Lower leg skin (tissue), 4 donors: ENCODE data around the gene HINFP. TPM values are rescaled to one million over a fixed set of nuclear protein-coding genes. Genes with fewer than 3 reads are reported as not detected.

Experiments
- DNase-seq, 2 donors: peaks; one replicate each; pipeline ENCODE4 v3.0.0-alpha.2; 2019; ENCODE audit warnings: low spot score in 2 of 2
- H3K4me3 ChIP-seq: fragments of 200-600 bp; sonication (generic); 2 replicates; pipeline ENCODE4 v1.5.1; 2017; ENCODE audit warnings: mild to moderate bottlenecking, low read depth; ENCODE audit not compliant: poor library complexity, severe bottlenecking
- CTCF ChIP-seq, 3 donors: fragments of 450-650 bp; IDR thresholded peaks; one replicate each; pipeline ENCODE4 v1.5.1; 2016; ENCODE audit warnings: antibody characterized with exemption in 3 of 3, mild to moderate bottlenecking in 3 of 3, moderate library complexity in 2 of 3
- POLR2A ChIP-seq, 2 donors: fragments of 450-650 bp; IDR thresholded peaks; one replicate each; pipeline ENCODE4 v1.6.1; 2016 to 2017; ENCODE audit warnings: antibody characterized with exemption in 2 of 2, mild to moderate bottlenecking in 1 of 2, moderate library complexity in 1 of 2
- WGBS, 2 donors: methylation state at CpG; one replicate each; pipeline ENCODE4 v1.1.5; 2018; 5-methylcytosine and 5-hydroxymethylcytosine counted together
- intact Hi-C: fragments of 100-400 bp; cut with DNase I; formaldehyde crosslinking; loops from one replicate; pipeline ENCODE4 v1.15.0; 2023; ENCODE audit warnings: low total_unique reads
- total RNA-seq, 4 donors: library from RNA; depleted of rRNA; stranded (reverse); fragments of >200 nt; gene quantifications; one replicate each; pipeline ENCODE4 v1.1.0, GENCODE V29; 2016

The HINFP gene
- total RNA-seq, 4 donors from 2014 or later: 15.0 to 39.6 (median 31.2) TPM

GRCh38 chr11:119085437-119085847 lies 35.9 kb upstream of the HINFP start:
- TF ChIP-seq POLR2A (IDR thresholded peaks at IDR 0.05): no peak
- DNase-seq: peak in 1 of 2 donors; percentile 88
- WGBS, 2 donors: 0 to 1% methylated on average over 13 of the region's 13 CpGs
- intact Hi-C loops: no loop called here
- H3K4me3 ChIP-seq: peak overlapping the region; percentile 42

GRCh38 chr11:119087123-119087522 lies 34.3 kb upstream of the HINFP start:
- DNase-seq: no peak
- TF ChIP-seq CTCF (IDR thresholded peaks at IDR 0.05): no peak
- no peak for TF ChIP-seq POLR2A (IDR thresholded peaks at IDR 0.05)
- 86 to 87% methylated on average over 6 of the region's 6 CpGs for WGBS, 2 donors
- H3K4me3 ChIP-seq: no peak overlapping the region
- intact Hi-C loops: no loop called here

GRCh38 chr11:119087747-119088241 lies 33.6 kb upstream of the HINFP start:
- DNase-seq: no peak
- intact Hi-C loops: no loop called here
- no peak overlapping the region for H3K4me3 ChIP-seq
- TF ChIP-seq CTCF (IDR thresholded peaks at IDR 0.05) (no peak), POLR2A (IDR thresholded peaks at IDR 0.05) (no peak)
- 95 to 96% methylated on average over 2 of the region's 2 CpGs for whole genome bisulfite sequencing, 2 donors

- H3K4me3 ChIP-seq: no peak overlapping the region
- TF ChIP-seq CTCF (IDR thresholded peaks at IDR 0.05) (no peak), POLR2A (IDR thresholded peaks at IDR 0.05) (no peak)
- no peak for DNase-seq
- WGBS, 2 donors: 94% methylated on average over 9 of the region's 9 CpGs
- intact Hi-C loops: no loop called here
Measured at GRCh38 chr11:119088406-119088805, 33.0 kb upstream of the HINFP start.

GRCh38 chr11:119089319-119089718 lies 32.1 kb upstream of the HINFP start:
- intact Hi-C loops: no loop called here
- no peak overlapping the region for H3K4me3 ChIP-seq
- no peak for DNase-seq
- no peak for TF ChIP-seq POLR2A (IDR thresholded peaks at IDR 0.05)
- TF ChIP-seq CTCF (IDR thresholded peaks at IDR 0.05): no peak
- 80 to 100% methylated on average over 1 of the region's 1 CpG for WGBS, 2 donors

- no peak for DNase-seq
- intact Hi-C loops: no loop called here
- no peak overlapping the region for H3K4me3 ChIP-seq
- WGBS, 2 donors: 67 to 70% methylated on average over 9 of the region's 9 CpGs
- TF ChIP-seq CTCF (IDR thresholded peaks at IDR 0.05) (no peak), POLR2A (IDR thresholded peaks at IDR 0.05) (no peak)
Measured at GRCh38 chr11:119091178-119091577, 30.2 kb upstream of the HINFP start.
